Astrocyte (in vitro differentiated cells and primary cell): Measurements from ENCODE around the gene DCUN1D3. TPM values are rescaled to one million over a fixed set of nuclear protein-coding genes. Genes with fewer than 3 reads are reported as not detected.

Experiments
- DNase-seq: peaks from one replicate; pipeline ENCODE4 v3.0.0-alpha.2; 2010; ENCODE audit warnings: low read depth
- FAIRE-seq: peaks from 2 replicates; lab custom pipeline; 2011; peaks lifted over from hg19 to GRCh38; lab: Jason Lieb, UNC
- H2AFZ ChIP-seq: 2 replicates; pipeline ENCODE4 v1.6.0; 2012; ENCODE audit warnings: low read depth, low read length, inconsistent platforms
- H3K27ac ChIP-seq: 2 replicates; pipeline ENCODE4 v1.5.1; 2011; ENCODE audit warnings: low read depth, low read length, inconsistent platforms
- H3K27me3 ChIP-seq: 2 replicates; pipeline ENCODE4 v1.6.0; 2011; ENCODE audit warnings: low read length, inconsistent platforms; ENCODE audit not compliant: insufficient read depth
- H3K36me3 ChIP-seq: 2 replicates; pipeline ENCODE4 v1.5.1; 2011; ENCODE audit warnings: low read length, inconsistent platforms; ENCODE audit not compliant: insufficient read depth
- H3K4me1 ChIP-seq: 2 replicates; pipeline ENCODE4 v1.5.1; 2011; ENCODE audit warnings: low read length, inconsistent platforms; ENCODE audit not compliant: insufficient read depth
- H3K4me2 ChIP-seq: 2 replicates; pipeline ENCODE4 v1.6.0; 2012; ENCODE audit warnings: low read length, inconsistent platforms
- H3K4me3 ChIP-seq: 2 replicates; pipeline ENCODE4 v1.5.1; 2011; ENCODE audit warnings: low read depth, mild to moderate bottlenecking, low read length, inconsistent platforms; ENCODE audit not compliant: insufficient read depth
- H3K79me2 ChIP-seq: 2 replicates; pipeline ENCODE4 v1.6.0; 2012; ENCODE audit warnings: mild to moderate bottlenecking, low read length, inconsistent platforms; ENCODE audit not compliant: insufficient read depth
- H3K9ac ChIP-seq: 2 replicates; pipeline ENCODE4 v1.6.0; 2012; ENCODE audit warnings: mild to moderate bottlenecking, low read length, inconsistent platforms
- H3K9me3 ChIP-seq: 2 replicates; pipeline ENCODE4 v1.5.1; 2012; ENCODE audit warnings: low read depth, mild to moderate bottlenecking, low read length, inconsistent platforms; ENCODE audit not compliant: insufficient read depth
- H4K20me1 ChIP-seq: 2 replicates; pipeline ENCODE4 v1.6.0; 2012; ENCODE audit warnings: low read length, inconsistent platforms; ENCODE audit not compliant: insufficient read depth
- H3K27ac Mint-ChIP-seq: one replicate; pipeline ENCODE4 v1.8.0; 2021; ENCODE audit warnings: mild to moderate bottlenecking, mixed read lengths; ENCODE audit not compliant: unreplicated experiment
- H3K27me3 Mint-ChIP-seq: one replicate; pipeline ENCODE4 v1.8.0; 2021; ENCODE audit warnings: low read depth, mixed read lengths; ENCODE audit not compliant: unreplicated experiment
- H3K36me3 Mint-ChIP-seq: one replicate; pipeline ENCODE4 v1.8.0; 2021; ENCODE audit warnings: low read depth, mixed read lengths; ENCODE audit not compliant: unreplicated experiment
- H3K4me1 Mint-ChIP-seq: one replicate; pipeline ENCODE4 v1.8.0; 2021; ENCODE audit warnings: low read depth, mixed read lengths; ENCODE audit not compliant: unreplicated experiment
- H3K4me3 Mint-ChIP-seq: one replicate; pipeline ENCODE4 v1.8.0; 2021; ENCODE audit warnings: mild to moderate bottlenecking, moderate library complexity, mixed read lengths; ENCODE audit not compliant: unreplicated experiment
- H3K9me3 Mint-ChIP-seq: one replicate; pipeline ENCODE4 v1.8.0; 2021; ENCODE audit warnings: mild to moderate bottlenecking, mixed read lengths; ENCODE audit not compliant: unreplicated experiment
- CTCF ChIP-seq: IDR thresholded peaks from 2 replicates; pipeline ENCODE4 v1.5.1; 2011; ENCODE audit warnings: low read depth, mild to moderate bottlenecking, inconsistent platforms, low read length, moderate library complexity; ENCODE audit not compliant: insufficient read depth
- EZH2 ChIP-seq: IDR thresholded peaks from 2 replicates; pipeline ENCODE4 v1.6.1; 2012; ENCODE audit warnings: mild to moderate bottlenecking, low read length, inconsistent platforms; ENCODE audit not compliant: insufficient read depth
- total RNA-seq: library from RNA; stranded (reverse); gene quantifications from 2 replicates; pipeline ENCODE4 v1.2.1, GENCODE V29; 2021

Gene DCUN1D3
- total RNA-seq, 1 donor from 2014 or later: 34.0 TPM

- no peak for DNase-seq
- Mint-ChIP-seq H3K4me1 (peaks cover 5% of the 10 kb centered on the region), H3K36me3 (peaks cover 5% of the 10 kb centered on the region), H3K9me3 (peaks cover 5% of the 10 kb centered on the region), H3K4me3 (no peak overlapping the region), H3K27me3 (no peaks in the 10 kb centered on the region), H3K27ac (no peak overlapping the region)
- Histone ChIP-seq H3K27me3 (no peaks in the 10 kb centered on the region), H3K36me3 (no peaks in the 10 kb centered on the region), H3K4me2 (no peak overlapping the region), H3K27ac (no peak overlapping the region), H4K20me1 (no peaks in the 10 kb centered on the region), H3K79me2 (no peaks in the 10 kb centered on the region), H3K4me3 (no peak overlapping the region), H3K4me1 (no peaks in the 10 kb centered on the region), H3K9me3 (no peaks in the 10 kb centered on the region), H2AFZ (no peak overlapping the region), H3K9ac (no peak overlapping the region)
- TF ChIP-seq CTCF (no peak), EZH2 (no peak)
- FAIRE-seq: no peak
These were observed 60.7 kb downstream of the DCUN1D3 start for GRCh38 chr16:20839504-20839903.

GRCh38 chr16:20838240-20838639 lies 61.9 kb downstream of the DCUN1D3 start:
- Histone ChIP-seq H4K20me1 (no peaks in the 10 kb centered on the region), H3K4me2 (no peak overlapping the region), H3K36me3 (no peaks in the 10 kb centered on the region), H3K9me3 (no peaks in the 10 kb centered on the region), H2AFZ (no peak overlapping the region), H3K4me3 (no peak overlapping the region), H3K79me2 (no peaks in the 10 kb centered on the region), H3K27ac (no peak overlapping the region), H3K27me3 (no peaks in the 10 kb centered on the region), H3K4me1 (no peaks in the 10 kb centered on the region), H3K9ac (no peak overlapping the region)
- H3K36me3 Mint-ChIP-seq: peaks cover 5% of the 10 kb centered on the region
- no peaks in the 10 kb centered on the region for H3K27me3 Mint-ChIP-seq
- no peaks in the 10 kb centered on the region for H3K4me1 Mint-ChIP-seq
- FAIRE-seq: no peak
- H3K4me3 Mint-ChIP-seq: no peak overlapping the region
- H3K9me3 Mint-ChIP-seq: peaks cover 5% of the 10 kb centered on the region
- TF ChIP-seq CTCF: no peak
- TF ChIP-seq EZH2: no peak
- no peak for DNase-seq
- no peak overlapping the region for H3K27ac Mint-ChIP-seq

GRCh38 chr16:20833086-20833485 lies 67.1 kb downstream of the DCUN1D3 start:
- Histone ChIP-seq H4K20me1 (no peaks in the 10 kb centered on the region), H3K9me3 (no peaks in the 10 kb centered on the region), H3K27me3 (no peaks in the 10 kb centered on the region), H3K27ac (no peak overlapping the region), H3K36me3 (peaks cover under 1% of the 10 kb centered on the region), H2AFZ (no peak overlapping the region), H3K4me3 (no peak overlapping the region), H3K4me2 (no peak overlapping the region), H3K4me1 (no peaks in the 10 kb centered on the region), H3K79me2 (no peaks in the 10 kb centered on the region), H3K9ac (no peak overlapping the region)
- DNase-seq (no peak), FAIRE-seq (no peak)
- no peaks in the 10 kb centered on the region for H3K4me1 Mint-ChIP-seq
- no peak overlapping the region for H3K27ac Mint-ChIP-seq
- H3K9me3 Mint-ChIP-seq: peaks cover 5% of the 10 kb centered on the region
- H3K36me3 Mint-ChIP-seq: peaks cover 5% of the 10 kb centered on the region
- H3K27me3 Mint-ChIP-seq: no peaks in the 10 kb centered on the region
- no peak overlapping the region for H3K4me3 Mint-ChIP-seq
- no peak for TF ChIP-seq EZH2
- no peak for TF ChIP-seq CTCF
